IPS-18c (cell line): ENCODE data around the gene HDAC11.

Source experiments
- H3K4me3 ChIP-seq: 2 replicates; pipeline ENCODE4 v1.7.0; 2013; ENCODE audit warnings: low read depth, mild to moderate bottlenecking, low read length, moderate library complexity; ENCODE audit not compliant: insufficient read depth
- H3K9me3 ChIP-seq: one replicate; pipeline ENCODE4 v1.6.1; 2013; ENCODE audit warnings: mild to moderate bottlenecking, low read length, moderate library complexity; ENCODE audit not compliant: control insufficient read depth, insufficient read depth

Gene HDAC11

GRCh38 chr3:13555753-13556152 lies 75.6 kb downstream of the HDAC11 start:
- H3K4me3 ChIP-seq: no peak overlapping the region
- H3K9me3 ChIP-seq: no peaks in the 10 kb centered on the region
